ENCODE results near the gene ZNF770.
"Not testable (repeated sequence)": the region's sequence is repeated elsewhere in the genome, so short reads cannot be mapped to it uniquely, and the experiment has no call there.

Gene ZNF770

GRCh38 chr15:34941831-34942230, 46.3 kb downstream of the ZNF770 start:
- Histone ChIP-seq H3K27ac (ENCODE audit: low read depth, low read length) (no peak overlapping the region), H3K27me3 (ENCODE audit: control insufficient read depth, insufficient read depth, low read length) (no peaks in the 10 kb centered on the region), H3K4me1 (ENCODE audit: control insufficient read depth, insufficient read depth, low read length) (no peaks in the 10 kb centered on the region), H3K9ac (ENCODE audit: low read length) (no peak overlapping the region), H3K4me3 (ENCODE audit: low read depth, low read length) (no peak overlapping the region), H3K36me3 (ENCODE audit: control insufficient read depth, insufficient read depth, low read length) (peaks cover 83% of the 10 kb centered on the region), H3K9me3 (ENCODE audit: control insufficient read depth, insufficient read depth, low read depth, low read length) (no peaks in the 10 kb centered on the region)

GRCh38 chr15:34941185-34941698, 46.8 kb downstream of the ZNF770 start:
- Histone ChIP-seq H3K9me3 (ENCODE audit: control insufficient read depth, insufficient read depth, low read depth, low read length) (no peaks in the 10 kb centered on the region), H3K27me3 (ENCODE audit: control insufficient read depth, insufficient read depth, low read length) (no peaks in the 10 kb centered on the region), H3K4me3 (ENCODE audit: low read depth, low read length) (no peak overlapping the region), H3K9ac (ENCODE audit: low read length) (no peak overlapping the region), H3K36me3 (ENCODE audit: control insufficient read depth, insufficient read depth, low read length) (peaks cover 86% of the 10 kb centered on the region), H3K27ac (ENCODE audit: low read depth, low read length) (no peak overlapping the region), H3K4me1 (ENCODE audit: control insufficient read depth, insufficient read depth, low read length) (no peaks in the 10 kb centered on the region)

GRCh38 chr15:34933432-34933975, 54.6 kb downstream of the ZNF770 start:
- H3K9me3 ChIP-seq (ENCODE audit: control insufficient read depth, insufficient read depth, low read depth, low read length) = no peaks in the 10 kb centered on the region
- H3K27ac ChIP-seq (ENCODE audit: low read depth, low read length) = no peak overlapping the region
- peaks cover 82% of the 10 kb centered on the region for H3K36me3 ChIP-seq (ENCODE audit: control insufficient read depth, insufficient read depth, low read length)
- H3K4me1 ChIP-seq (ENCODE audit: control insufficient read depth, insufficient read depth, low read length) = no peaks in the 10 kb centered on the region
- H3K4me3 ChIP-seq (ENCODE audit: low read depth, low read length) = no peak overlapping the region
- no peak overlapping the region for H3K9ac ChIP-seq (ENCODE audit: low read length)
- no peaks in the 10 kb centered on the region for H3K27me3 ChIP-seq (ENCODE audit: control insufficient read depth, insufficient read depth, low read length)

GRCh38 chr15:34928349-34928748, 59.7 kb downstream of the ZNF770 start:
- not testable (repeated sequence) for H3K9me3 ChIP-seq (ENCODE audit: control insufficient read depth, insufficient read depth, low read depth, low read length)

More at GRCh38 chr15:34928349-34928748, 59.7 kb downstream of the ZNF770 start:
- not testable (repeated sequence) for H3K4me1 ChIP-seq (ENCODE audit: control insufficient read depth, insufficient read depth, low read length); H3K4me3 ChIP-seq (ENCODE audit: low read depth, low read length); H3K9ac ChIP-seq (ENCODE audit: low read length); H3K27ac ChIP-seq (ENCODE audit: low read depth, low read length); H3K27me3 ChIP-seq (ENCODE audit: control insufficient read depth, insufficient read depth, low read length)
- H3K36me3 ChIP-seq (ENCODE audit: control insufficient read depth, insufficient read depth, low read length) = peaks cover 78% of the 10 kb centered on the region
